Endothelial cell (in vitro differentiated cells): Measurements from ENCODE around the gene HSD17B13. TPM values are rescaled to one million over a fixed set of nuclear protein-coding genes. Genes with fewer than 3 reads are reported as not detected.
"Not testable (repeated sequence)": the region's sequence is repeated elsewhere in the genome, so short reads cannot be mapped to it uniquely, and the experiment has no call there.

Experiments
- DNase-seq: peaks from one replicate; pipeline ENCODE4 v3.0.0; 2021; ENCODE audit warnings: low spot score
- H3K27ac Mint-ChIP-seq: one replicate; pipeline ENCODE4 v1.8.0; 2021; ENCODE audit warnings: mixed read lengths, inconsistent platforms; ENCODE audit not compliant: unreplicated experiment
- H3K27me3 Mint-ChIP-seq: one replicate; pipeline ENCODE4 v1.8.0; 2021; ENCODE audit warnings: mild to moderate bottlenecking, moderate library complexity, mixed read lengths, inconsistent platforms; ENCODE audit not compliant: unreplicated experiment
- H3K36me3 Mint-ChIP-seq: one replicate; pipeline ENCODE4 v1.8.0; 2021; ENCODE audit warnings: mild to moderate bottlenecking, low read depth, mixed read lengths, inconsistent platforms; ENCODE audit not compliant: unreplicated experiment
- H3K4me1 Mint-ChIP-seq: one replicate; pipeline ENCODE4 v1.8.0; 2021; ENCODE audit warnings: mild to moderate bottlenecking, mixed read lengths, inconsistent platforms; ENCODE audit not compliant: unreplicated experiment
- H3K4me3 Mint-ChIP-seq: one replicate; pipeline ENCODE4 v1.8.0; 2021; ENCODE audit warnings: mild to moderate bottlenecking, mixed read lengths, inconsistent platforms; ENCODE audit not compliant: unreplicated experiment
- H3K9me3 Mint-ChIP-seq: one replicate; pipeline ENCODE4 v1.8.0; 2021; ENCODE audit warnings: mixed read lengths, inconsistent platforms; ENCODE audit not compliant: unreplicated experiment
- CTCF ChIP-seq: fragments of 200-600 bp; sonication (generic); IDR thresholded peaks from one replicate; pipeline ENCODE4 v1.5.0; 2021; ENCODE audit warnings: antibody characterized with exemption; ENCODE audit not compliant: unreplicated experiment
- total RNA-seq: library from RNA; stranded (reverse); fragmentation: NEBNext Ultra II Directional; extraction: Animal tissue kit (Norgen Biotek cat#: 25700); gene quantifications from one replicate; pipeline ENCODE4 v1.2.1, GENCODE V29; 2021; ENCODE audit not compliant: unreplicated experiment

Gene HSD17B13
- total RNA-seq, 1 donor from 2014 or later, result not detected

DNA sequence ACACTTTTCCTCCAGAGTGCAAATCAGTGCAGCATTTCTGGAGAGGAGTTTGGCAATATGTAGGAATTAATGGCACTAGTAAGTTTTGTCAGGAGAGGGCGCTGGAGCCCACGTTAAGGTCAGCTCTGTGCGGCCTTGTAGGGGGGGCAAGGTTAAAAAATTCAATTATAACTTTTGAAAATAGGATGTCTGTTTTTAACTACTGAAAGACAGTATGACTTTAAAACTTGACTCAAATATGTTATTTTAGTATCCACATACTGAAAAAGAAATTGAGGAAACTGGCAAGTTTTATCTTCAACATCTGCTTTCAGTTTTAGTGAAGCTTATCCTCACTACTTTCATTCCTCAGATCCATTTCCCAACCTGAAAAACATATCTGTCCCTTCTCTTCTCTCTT lies 30.9 kb upstream of the HSD17B13 start:
- no peaks in the 10 kb centered on the region for H3K36me3 Mint-ChIP-seq
- H3K9me3 Mint-ChIP-seq, result no peaks in the 10 kb centered on the region
- peak; percentile 63 for TF ChIP-seq CTCF
- peak; percentile 67 for DNase-seq
- no peaks in the 10 kb centered on the region for H3K4me1 Mint-ChIP-seq
- H3K27me3 Mint-ChIP-seq, result no peaks in the 10 kb centered on the region
- H3K27ac Mint-ChIP-seq, result no peak overlapping the region
- no peak overlapping the region for H3K4me3 Mint-ChIP-seq

DNA sequence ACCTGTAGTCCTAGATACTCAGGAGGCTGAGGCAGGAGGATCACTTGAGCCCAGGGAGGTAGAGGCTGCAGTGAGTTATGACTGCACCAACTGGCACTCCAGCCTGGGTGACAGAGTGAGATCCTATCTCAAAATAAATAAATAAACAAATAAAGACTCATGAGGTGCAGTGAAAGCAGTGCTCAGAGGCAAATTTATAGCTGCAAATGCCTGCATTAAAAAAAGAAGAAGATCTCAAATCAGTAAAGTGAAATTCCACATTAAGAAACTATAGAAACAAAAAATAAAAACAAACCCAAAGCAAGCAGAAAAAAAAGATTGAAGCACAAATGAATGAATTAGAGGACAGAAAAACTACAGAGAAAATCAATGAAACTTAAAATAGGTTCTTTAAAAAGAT lies 22.5 kb upstream of the HSD17B13 start:
- Mint-ChIP-seq H3K9me3 (no peaks in the 10 kb centered on the region), H3K27ac (no peak overlapping the region)

GRCh38 chr4:87342872-87343271 lies 20.2 kb upstream of the HSD17B13 start:
- Mint-ChIP-seq H3K4me1 (no peaks in the 10 kb centered on the region), H3K9me3 (no peaks in the 10 kb centered on the region), H3K27me3 (no peaks in the 10 kb centered on the region), H3K27ac (no peak overlapping the region), H3K36me3 (peaks cover 16% of the 10 kb centered on the region), H3K4me3 (no peak overlapping the region)
- no peak for DNase-seq
- TF ChIP-seq CTCF, result no peak

More for the DNA sequence above, 22.5 kb upstream of the HSD17B13 start:
- H3K4me3 Mint-ChIP-seq, result no peak overlapping the region
- no peak for DNase-seq
- H3K36me3 Mint-ChIP-seq, result peaks cover 13% of the 10 kb centered on the region
- no peaks in the 10 kb centered on the region for H3K4me1 Mint-ChIP-seq
- no peaks in the 10 kb centered on the region for H3K27me3 Mint-ChIP-seq
- no peak for TF ChIP-seq CTCF

GRCh38 chr4:87341954-87342635 lies 19.4 kb upstream of the HSD17B13 start:
- peaks cover 16% of the 10 kb centered on the region for H3K36me3 Mint-ChIP-seq
- DNase-seq, H3K27me3 Mint-ChIP-seq, H3K4me3 Mint-ChIP-seq, H3K4me1 Mint-ChIP-seq, H3K9me3 Mint-ChIP-seq, H3K27ac Mint-ChIP-seq: not testable (repeated sequence)

DNA sequence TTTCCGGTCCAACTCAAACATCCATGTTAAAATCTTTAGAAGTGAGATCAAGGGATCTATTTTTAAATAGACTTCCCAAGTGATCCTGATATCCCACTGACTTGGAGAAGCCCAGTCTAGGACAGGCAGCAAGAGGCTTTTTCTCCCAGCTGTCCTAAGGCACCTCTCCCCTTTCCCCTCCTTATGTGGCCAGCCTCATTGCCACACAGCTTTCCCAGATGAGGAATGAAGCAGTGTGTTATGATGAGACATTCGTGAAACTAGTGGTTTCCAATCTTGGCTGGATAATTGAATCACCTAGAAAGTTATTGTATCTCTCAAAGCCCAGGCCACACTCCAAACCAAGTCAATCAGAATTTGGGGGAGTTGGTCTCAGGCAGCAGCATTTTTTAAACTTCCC lies 16.8 kb upstream of the HSD17B13 start:
- no peaks in the 10 kb centered on the region for H3K27me3 Mint-ChIP-seq

More for the DNA sequence above, 16.8 kb upstream of the HSD17B13 start:
- H3K27ac Mint-ChIP-seq, result no peak overlapping the region
- TF ChIP-seq CTCF, result no peak
- H3K4me3 Mint-ChIP-seq, result no peak overlapping the region
- H3K4me1 Mint-ChIP-seq, result no peaks in the 10 kb centered on the region
- no peaks in the 10 kb centered on the region for H3K9me3 Mint-ChIP-seq
- peaks cover 10% of the 10 kb centered on the region for H3K36me3 Mint-ChIP-seq
- DNase-seq, result no peak
